GM12864 (cell line): ENCODE results near the gene LPP.
"Not testable (repeated sequence)": the region's sequence is repeated elsewhere in the genome, so short reads cannot be mapped to it uniquely, and the experiment has no call there.

Source experiments
- DNase-seq: peaks from one replicate; pipeline ENCODE4 v3.0.0-alpha.2; 2011; ENCODE audit warnings: low read depth
- H3K4me3 ChIP-seq: 2 replicates; pipeline ENCODE4 v1.5.1; 2011; ENCODE audit warnings: mild to moderate bottlenecking, low read depth, low read length, control low read depth
- CTCF ChIP-seq: IDR thresholded peaks from 2 replicates; pipeline ENCODE4 v1.5.1; 2011; ENCODE audit warnings: low read depth, mild to moderate bottlenecking, moderate library complexity, low read length, control low read depth, inconsistent platforms; ENCODE audit errors: missing control alignments

LPP gene

DNA sequence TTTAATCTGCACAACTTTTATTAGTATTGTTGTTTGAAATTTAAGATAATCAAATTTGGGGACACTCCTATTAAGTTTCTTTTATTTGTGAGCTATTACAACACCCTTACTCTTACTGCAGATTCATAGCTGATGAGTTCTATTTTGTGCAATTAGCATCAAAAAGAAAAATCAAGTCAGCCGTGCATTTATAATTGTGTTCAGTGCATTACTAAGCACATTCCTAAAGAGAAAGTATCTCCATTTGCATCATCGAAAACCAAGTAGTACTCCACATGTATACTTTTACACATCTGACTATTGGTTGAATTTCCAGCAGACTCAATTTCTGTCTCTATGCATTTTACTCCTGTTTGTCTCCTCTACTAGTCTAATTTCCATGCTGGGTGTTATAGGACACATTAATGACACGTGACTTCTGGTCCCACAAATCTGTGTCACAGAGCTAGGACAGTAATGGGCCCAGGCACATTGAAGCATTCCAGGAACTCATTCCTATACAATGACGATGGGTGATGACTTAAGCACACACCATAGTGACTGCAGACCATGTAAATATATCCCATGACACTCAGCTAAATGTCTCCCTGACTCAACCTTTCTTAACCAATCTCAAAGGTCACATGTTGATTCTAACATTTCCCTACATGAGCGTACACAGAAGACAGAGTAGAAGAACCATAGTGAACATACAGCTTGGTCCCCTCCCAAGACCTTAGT lies 477.5 kb downstream of the LPP start:
- no peak for DNase-seq
- no peak for TF ChIP-seq CTCF
- H3K4me3 ChIP-seq = no peak overlapping the region

- H3K4me3 ChIP-seq = no peak overlapping the region
- TF ChIP-seq CTCF = no peak
These were observed 479.2 kb downstream of the LPP start for GRCh38 chr3:188633206-188633605.

DNA sequence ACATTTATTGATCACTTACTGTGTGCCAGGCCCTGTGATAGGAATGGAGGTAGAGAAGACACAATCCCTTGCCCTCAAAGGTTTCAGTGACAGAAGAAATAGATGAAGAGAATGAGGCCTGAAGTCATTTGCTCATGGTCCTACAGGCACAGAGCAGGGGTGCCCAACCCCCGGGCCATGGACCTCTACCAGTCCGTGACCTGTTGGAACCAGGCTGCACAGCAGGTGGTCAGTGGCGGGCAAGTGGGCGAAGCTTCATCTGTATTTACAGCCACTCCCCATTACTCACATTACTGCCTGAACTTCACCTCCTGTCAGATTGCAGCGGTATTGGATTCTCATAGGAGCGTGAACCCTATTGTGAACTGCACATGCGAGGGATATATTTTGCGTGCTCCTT lies 480.3 kb downstream of the LPP start:
- H3K4me3 ChIP-seq = no peak overlapping the region
- no peak for TF ChIP-seq CTCF
- DNase-seq = no peak

More at GRCh38 chr3:188633206-188633605, 479.2 kb downstream of the LPP start:
- no peak for DNase-seq

DNA sequence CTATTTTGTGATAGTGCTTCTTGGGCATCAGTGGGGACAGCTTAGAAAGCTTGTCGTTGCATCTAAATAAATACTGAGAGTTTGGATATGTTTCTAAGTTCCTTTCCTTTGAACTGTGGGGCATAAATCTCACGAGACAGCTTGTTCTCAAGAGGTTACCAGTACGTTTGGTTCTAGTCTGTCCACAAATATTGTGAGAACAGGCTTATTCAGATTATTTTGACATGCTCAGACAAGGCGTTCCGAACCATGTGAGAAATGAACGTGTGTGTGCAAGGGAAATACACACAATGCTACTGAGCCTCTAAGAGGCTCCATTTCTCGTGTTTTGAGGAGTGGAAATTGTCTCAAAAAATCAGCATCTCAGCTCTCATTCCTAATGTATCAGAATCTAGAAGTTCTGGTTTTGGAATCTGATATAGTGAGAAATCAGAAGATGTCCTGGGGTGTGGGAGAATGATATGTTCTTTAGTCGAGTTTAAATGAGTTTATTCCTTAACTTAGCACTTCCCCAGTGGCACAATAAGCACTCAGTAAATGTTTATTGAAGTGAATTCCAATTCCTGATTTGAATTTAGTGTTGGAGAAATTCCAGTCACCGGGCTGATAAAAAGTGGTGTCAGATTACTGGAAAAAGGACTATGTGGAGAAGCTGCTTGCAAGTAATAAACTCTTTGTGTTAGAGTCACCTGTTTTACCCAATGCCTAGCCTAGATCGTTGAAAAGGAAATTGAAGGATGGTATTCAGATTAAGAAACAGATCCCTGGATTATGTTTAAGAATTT lies 481.5 kb downstream of the LPP start:
- no peak for TF ChIP-seq CTCF
- DNase-seq = no peak
- no peak overlapping the region for H3K4me3 ChIP-seq

GRCh38 chr3:188636292-188636691 lies 482.3 kb downstream of the LPP start:
- not testable (repeated sequence) for DNase-seq, H3K4me3 ChIP-seq

DNA sequence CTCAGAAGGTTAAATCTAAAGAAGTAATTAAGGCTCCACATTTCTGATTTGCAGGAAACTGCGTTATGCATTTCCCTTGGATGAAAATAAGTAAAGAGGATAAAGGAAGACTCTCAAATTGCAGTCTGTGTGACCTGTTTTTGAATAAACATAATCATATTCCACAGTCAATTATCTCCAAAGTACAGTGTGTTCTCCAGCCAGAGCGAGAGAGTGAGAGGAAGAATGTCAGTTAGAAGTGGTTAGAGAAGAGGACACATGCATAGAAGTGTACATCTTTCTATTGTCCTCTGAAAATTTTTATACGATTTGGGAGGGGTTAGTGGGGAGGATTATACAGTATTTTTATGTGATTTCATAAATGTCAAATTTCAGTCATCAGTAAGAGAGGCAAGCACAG lies 487.1 kb downstream of the LPP start:
- no peak for DNase-seq
- TF ChIP-seq CTCF = no peak
- H3K4me3 ChIP-seq = no peak overlapping the region

DNA sequence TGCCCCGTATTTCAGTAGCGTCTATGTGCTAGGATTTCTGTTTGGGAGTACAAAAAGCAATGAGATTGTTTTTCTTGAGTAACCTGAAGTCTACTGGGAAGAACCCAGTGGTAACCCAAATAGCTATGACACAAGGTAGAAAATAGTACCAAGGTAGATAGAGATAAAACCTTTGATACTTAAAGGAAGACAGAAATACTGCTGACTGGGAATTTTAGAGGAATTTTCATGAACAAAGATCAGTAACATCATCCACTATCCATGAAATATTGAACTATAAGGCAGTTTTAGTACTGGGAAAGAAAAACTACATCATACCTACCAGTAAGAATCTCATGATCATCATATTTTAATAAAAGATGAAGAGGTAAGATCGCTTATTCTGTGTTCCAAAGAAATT lies 489.8 kb downstream of the LPP start:
- no peak overlapping the region for H3K4me3 ChIP-seq
- TF ChIP-seq CTCF = no peak
- DNase-seq = no peak
